Epithelial cell of esophagus (primary cell): ENCODE data around the gene DSCAML1.

Experiments used
- DNase-seq: peaks from one replicate; pipeline ENCODE4 v3.0.0; 2010; ENCODE audit warnings: low read depth
- H3K4me3 ChIP-seq: 2 replicates; pipeline ENCODE4 v1.5.1; 2011; ENCODE audit warnings: mild to moderate bottlenecking, low read length, control low read depth
- TF ChIP-seq, protein P1 (sequence below): IDR thresholded peaks from 2 replicates; pipeline ENCODE4 v1.5.1; 2011; ENCODE audit warnings: low read depth, mild to moderate bottlenecking, low read length, control low read depth, inconsistent platforms; ENCODE audit not compliant: insufficient read depth; ENCODE audit errors: missing control alignments

Gene DSCAML1

GRCh38 chr11:117664897-117665296 is 132.1 kb downstream of the DSCAML1 start:
- TF ChIP-seq, protein P1, sequence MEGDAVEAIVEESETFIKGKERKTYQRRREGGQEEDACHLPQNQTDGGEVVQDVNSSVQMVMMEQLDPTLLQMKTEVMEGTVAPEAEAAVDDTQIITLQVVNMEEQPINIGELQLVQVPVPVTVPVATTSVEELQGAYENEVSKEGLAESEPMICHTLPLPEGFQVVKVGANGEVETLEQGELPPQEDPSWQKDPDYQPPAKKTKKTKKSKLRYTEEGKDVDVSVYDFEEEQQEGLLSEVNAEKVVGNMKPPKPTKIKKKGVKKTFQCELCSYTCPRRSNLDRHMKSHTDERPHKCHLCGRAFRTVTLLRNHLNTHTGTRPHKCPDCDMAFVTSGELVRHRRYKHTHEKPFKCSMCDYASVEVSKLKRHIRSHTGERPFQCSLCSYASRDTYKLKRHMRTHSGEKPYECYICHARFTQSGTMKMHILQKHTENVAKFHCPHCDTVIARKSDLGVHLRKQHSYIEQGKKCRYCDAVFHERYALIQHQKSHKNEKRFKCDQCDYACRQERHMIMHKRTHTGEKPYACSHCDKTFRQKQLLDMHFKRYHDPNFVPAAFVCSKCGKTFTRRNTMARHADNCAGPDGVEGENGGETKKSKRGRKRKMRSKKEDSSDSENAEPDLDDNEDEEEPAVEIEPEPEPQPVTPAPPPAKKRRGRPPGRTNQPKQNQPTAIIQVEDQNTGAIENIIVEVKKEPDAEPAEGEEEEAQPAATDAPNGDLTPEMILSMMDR, result no peak
- DNase-seq, result no peak
- no peak overlapping the region for H3K4me3 ChIP-seq

GRCh38 chr11:117663821-117664220 is 133.2 kb downstream of the DSCAML1 start:
- DNase-seq, result no peak
- no peak overlapping the region for H3K4me3 ChIP-seq
- TF ChIP-seq, protein P1, result no peak

- TF ChIP-seq, protein P1, result no peak
- H3K4me3 ChIP-seq, result no peak overlapping the region
- DNase-seq, result no peak
Observed at GRCh38 chr11:117663414-117663813, 133.6 kb downstream of the DSCAML1 start.

DNA sequence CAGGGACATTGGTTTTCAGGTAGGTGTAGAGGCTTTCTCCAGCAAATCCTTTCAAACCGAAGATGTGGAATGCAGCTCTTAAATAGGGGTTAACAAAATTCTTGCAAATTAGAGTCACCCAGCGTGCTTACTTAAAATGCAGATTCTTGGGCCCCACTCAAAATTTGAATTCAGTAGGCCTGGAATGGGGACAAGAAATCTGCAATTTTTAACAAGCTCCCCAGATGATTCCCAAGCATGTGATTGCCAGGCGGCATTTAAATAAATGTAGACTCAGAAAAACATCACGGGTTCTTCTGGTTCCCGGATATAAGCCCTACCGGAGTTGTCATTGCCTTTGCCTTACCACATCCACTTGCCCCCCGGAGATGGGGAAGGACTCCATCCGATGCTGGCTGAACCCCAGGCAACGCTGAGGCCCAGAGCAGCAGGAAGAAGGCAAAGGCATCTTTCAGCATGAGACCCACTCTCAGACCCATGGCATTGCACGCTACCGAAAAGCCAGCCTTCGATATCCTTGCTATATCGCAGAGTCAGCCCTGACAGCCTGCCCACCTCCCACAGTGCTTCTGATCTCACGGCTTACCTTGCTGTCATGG is 134.2 kb downstream of the DSCAML1 start:
- TF ChIP-seq, protein P1, result no peak
- no peak overlapping the region for H3K4me3 ChIP-seq
- no peak for DNase-seq

DNA sequence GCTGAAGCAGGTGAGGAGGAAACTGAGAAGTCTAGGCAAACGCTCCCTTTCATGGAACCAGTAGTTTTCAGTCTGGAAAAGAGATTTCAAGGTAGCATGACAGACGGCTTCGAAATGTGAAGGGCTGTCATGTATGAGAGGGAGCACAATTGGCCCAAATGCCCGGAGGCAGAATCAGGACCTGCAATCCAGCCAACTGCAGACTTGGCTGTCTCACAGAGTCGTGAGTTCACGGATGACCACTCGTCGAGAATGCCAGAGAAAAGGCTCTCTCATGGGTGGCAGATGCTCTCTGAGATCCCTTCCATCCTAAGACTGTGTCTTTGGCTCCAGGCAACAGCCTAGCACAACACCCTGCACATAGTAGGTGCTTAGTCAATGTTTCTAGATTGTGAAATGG is 134.8 kb downstream of the DSCAML1 start:
- DNase-seq, result no peak
- no peak overlapping the region for H3K4me3 ChIP-seq
- TF ChIP-seq, protein P1, result no peak

DNA sequence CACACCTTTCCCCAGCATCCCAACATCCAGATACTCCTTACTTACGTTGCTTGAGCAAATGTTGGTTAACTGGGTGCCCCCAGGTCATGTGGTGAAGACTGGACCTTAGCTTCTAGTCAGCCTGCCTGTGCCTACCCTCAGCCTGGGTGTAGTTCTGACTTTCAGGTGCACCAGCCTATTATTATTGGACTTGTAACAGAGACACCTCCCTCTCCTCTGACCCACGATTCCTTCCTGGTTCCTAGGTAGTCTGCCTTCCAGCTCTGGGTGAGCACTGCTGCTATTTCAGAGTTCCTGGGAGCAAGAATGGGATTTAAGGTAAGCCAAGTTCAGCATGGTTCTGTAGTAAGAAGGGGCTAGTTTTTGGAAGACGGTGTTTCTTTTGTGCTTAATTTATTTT is 138.2 kb downstream of the DSCAML1 start:
- TF ChIP-seq, protein P1, result no peak
- H3K4me3 ChIP-seq, result no peak overlapping the region
- no peak for DNase-seq

- no peak overlapping the region for H3K4me3 ChIP-seq
- no peak for DNase-seq
- TF ChIP-seq, protein P1, result no peak
Observed at GRCh38 chr11:117657794-117658193, 139.2 kb downstream of the DSCAML1 start.
